ENCODE data around the gene MED22.
"Not testable (repeated sequence)": the region's sequence is repeated elsewhere in the genome, so short reads cannot be mapped to it uniquely, and the experiment has no call there.

MED22 gene

DNA sequence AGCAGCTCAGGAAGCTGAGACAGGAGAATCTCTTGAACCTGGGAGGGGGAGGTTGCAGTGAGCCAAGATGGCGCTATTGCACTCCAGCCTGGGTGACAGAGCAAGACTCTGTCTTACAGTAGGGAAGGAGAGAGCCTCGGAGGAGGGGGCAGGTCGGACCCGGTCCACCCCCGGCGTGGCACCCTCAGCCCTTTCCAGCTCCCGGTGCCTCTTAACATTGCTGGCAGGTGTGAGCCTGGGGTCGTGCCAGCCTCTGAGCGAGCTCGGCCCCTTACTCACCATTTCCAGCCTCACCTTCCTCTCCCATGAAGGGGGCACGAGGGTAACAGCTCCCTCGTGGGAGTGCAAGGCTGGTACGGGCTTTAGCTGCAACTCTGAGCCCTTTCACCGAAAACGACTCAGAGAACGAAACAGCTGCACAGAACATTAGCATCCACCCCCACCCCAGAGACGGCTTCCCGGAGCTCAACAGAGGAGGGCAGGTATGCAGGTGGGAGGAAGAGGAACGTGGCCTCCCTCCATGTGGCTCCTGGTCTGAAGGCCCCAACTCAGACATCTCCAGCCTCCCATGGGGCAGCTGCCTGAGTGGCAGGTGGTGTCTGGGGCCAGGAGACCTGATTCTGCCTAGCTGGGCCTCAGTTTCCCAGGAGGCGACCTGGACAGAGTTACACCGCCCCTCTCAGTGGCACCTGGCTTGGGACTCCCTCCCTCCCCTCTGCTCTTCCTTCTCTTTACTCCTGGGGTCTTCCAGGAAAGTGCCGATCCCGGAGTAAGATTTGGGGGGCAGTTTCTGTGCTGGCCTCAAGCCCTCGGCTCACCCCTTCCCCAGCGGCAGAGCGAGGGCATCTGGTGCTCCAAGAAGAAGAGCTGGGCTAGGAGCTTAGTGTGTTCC, 44.4 kb downstream of the MED22 start:
- no peak for DNase-seq

GRCh38 chr9:133301253-133302230, 46.4 kb downstream of the MED22 start:
- DNase-seq, result no peak

GRCh38 chr9:133299996-133300395, 47.9 kb downstream of the MED22 start:
- DNase-seq, result not testable (repeated sequence)

- DNase-seq, result no peak
Observed at GRCh38 chr9:133294257-133294656, 53.7 kb downstream of the MED22 start.

GRCh38 chr9:133290751-133291302, 57.1 kb downstream of the MED22 start:
- DNase-seq, result no peak

Data from cerebellar nuclear complex (tissue), 1 donor.